GM15510 (cell line): ENCODE data around the gene CERS6.

Experiments used
- POLR2A ChIP-seq: IDR thresholded peaks from 3 replicates; pipeline ENCODE4 v1.6.1; 2011; ENCODE audit warnings: borderline replicate concordance; ENCODE audit not compliant: insufficient read length; ENCODE audit errors: extremely low read depth

CERS6 gene

DNA sequence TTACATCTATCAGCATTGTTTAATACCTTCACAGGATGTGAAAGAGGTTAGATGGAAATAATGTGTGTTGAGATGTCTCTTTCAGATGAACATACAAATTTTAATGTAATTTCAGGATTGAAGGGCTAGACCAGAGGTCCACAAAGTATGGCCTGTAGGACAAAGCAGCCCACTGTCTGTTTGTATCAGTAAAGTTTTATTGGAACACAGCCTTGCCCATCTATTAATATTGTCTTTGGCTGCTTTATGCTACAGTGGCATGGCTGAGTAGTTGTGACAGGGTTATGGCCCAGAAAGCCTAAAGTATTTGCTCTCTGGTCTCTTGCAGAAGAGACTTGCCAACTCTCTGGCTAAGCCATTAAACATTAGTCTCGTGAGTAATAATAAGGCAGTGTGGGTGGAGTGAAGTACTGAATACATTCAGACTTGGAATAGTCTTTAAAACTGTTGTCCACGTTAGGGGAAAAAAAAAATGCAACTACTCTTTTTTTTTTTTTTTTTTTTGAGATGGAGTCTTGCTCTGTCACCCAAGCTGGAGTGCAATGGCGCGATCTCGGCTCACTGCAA lies 271.9 kb downstream of the CERS6 start:
- no peak for TF ChIP-seq POLR2A

GRCh38 chr2:168729455-168729854 lies 273.4 kb downstream of the CERS6 start:
- TF ChIP-seq POLR2A = no peak

DNA sequence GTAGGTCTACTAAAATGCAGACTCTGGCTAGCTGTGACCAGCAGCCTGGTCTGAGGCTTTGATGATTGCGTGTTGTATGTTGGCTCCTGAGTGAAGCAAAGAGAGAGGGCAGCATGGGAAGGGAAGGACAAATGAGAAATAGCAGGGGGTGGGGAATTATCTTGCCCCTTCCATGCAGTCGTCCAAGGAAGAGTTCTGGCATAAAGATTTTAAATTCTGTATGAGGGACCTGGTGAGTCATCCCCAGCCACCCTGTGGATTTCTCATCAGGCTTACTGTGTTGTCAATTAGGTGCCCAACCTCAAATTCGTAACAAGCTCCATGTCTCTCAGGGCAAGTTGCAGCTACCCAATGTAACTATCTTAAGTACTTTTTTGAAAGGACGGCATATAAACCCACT lies 274.3 kb downstream of the CERS6 start:
- TF ChIP-seq POLR2A = no peak

- no peak for TF ChIP-seq POLR2A
Measured at GRCh38 chr2:168731002-168731401, 274.9 kb downstream of the CERS6 start.

DNA sequence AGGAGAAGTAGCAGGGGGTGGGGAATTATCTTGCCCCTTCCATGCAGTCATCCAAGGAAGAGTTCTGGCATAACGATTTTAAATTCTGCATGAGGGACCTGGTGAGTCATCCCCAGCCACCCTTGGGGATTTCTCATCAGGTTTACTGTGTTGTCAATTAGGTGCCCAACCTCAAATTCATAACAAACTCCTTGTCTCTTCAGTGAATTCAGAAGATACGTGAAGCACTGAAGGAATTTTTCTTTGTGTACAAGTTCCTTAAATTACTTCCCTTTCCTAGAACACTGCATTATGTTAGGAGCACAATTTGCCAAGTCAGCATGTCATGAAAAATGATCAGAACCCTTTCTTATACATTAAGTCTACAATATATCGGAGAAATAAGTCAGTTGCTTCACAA lies 275.5 kb downstream of the CERS6 start:
- no peak for TF ChIP-seq POLR2A

DNA sequence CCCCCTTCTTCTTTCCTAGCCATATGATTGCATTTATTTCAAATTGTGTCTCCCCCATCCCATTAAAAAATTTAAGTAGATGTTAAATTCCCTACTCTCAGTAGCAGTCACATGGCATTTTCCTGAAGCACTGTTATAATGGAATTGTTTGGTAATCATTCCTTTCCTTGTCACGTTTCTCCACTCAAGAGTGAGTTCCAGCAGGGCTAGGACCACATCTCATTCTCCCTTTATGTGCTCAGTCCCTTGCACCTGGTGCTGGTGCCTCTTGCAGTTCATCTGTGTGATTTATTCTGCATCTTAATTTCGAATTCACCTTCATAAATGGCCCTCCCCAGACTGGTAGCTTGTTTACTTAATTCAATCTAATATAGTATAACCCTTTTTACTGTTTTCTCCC lies 276.0 kb downstream of the CERS6 start:
- no peak for TF ChIP-seq POLR2A

DNA sequence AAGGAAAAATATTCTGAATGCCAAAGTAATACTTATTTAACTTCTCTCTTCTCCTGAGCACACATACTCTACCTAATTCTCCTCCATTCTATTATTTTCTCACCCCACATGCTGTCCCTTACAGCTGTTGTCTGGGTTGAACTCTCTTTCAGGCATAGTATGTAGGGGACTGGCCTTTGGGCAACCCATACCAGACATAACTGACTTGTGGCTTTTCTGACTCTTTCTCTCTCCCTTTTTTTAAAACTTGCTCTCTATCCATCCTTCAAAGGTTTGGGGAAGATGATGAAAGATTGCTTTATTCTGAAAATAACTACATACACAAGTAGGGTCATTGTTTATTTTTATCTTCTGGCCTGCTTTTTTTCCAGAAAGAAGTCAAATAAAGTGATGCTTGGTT lies 276.4 kb downstream of the CERS6 start:
- TF ChIP-seq POLR2A = no peak

DNA sequence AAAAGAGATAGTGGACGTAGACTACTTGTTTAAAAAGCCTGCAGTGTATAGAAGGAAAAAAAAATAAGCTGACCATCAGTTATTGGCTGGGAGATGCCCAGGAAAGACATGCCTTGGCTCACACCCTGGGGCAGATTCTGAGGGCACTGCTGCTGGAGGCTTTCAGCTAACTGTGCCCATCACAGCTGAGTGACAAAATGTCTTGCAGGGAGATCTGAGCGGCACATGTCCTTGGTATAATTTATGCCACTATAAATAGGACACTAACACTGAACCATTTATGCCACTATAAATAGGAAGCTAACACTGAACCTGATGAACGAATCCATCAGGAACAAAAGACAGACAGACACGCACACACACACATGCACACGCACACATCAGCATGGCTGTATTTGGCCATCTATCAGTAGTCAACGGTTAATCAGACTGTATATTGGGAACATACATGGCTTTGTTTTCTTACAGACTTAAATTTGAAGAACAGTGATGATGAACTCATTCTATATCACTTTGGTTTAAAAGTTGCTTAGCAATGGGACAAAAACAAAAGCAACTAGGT lies 278.2 kb downstream of the CERS6 start:
- no peak for TF ChIP-seq POLR2A

DNA sequence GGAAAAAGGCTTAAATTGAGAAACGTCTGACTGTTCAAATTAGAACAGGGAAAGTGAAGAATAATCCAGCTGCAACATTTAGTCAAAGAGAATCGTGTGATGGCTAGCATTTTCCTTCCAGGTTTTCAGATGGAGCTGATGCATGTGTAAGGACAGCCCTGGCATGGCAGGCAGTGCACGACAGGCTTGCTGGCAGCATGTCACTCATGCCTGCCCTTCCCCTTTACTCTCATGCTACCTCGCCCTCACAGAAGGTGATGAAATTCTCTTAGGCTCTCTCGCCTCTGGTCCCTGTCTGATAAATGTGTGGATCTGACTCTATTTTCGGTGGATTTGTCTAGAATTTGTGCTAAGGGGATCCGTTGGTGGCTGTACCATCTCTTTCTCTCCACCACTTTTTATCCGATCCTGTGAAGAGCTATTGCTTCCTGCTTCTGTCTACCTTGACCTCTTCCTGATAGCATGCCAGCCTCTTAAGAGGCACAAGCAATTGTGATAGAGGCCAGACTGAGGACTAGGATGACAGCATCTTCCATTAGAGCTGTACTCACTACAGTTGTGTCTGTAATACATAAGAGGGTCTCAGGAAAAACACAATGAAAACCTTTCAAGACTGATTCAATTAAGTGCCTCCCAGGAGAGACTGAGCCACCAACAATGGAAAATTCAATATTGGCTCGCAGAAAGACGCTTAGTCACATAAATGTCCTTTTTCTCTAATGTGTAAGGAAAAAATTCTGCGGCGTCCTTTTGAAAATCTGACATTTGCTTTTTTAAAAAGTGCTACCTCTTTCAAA lies 280.8 kb downstream of the CERS6 start:
- no peak for TF ChIP-seq POLR2A

GRCh38 chr2:168738062-168738461 lies 282.0 kb downstream of the CERS6 start:
- no peak for TF ChIP-seq POLR2A

GRCh38 chr2:168740360-168740759 lies 284.3 kb downstream of the CERS6 start:
- TF ChIP-seq POLR2A = no peak

DNA sequence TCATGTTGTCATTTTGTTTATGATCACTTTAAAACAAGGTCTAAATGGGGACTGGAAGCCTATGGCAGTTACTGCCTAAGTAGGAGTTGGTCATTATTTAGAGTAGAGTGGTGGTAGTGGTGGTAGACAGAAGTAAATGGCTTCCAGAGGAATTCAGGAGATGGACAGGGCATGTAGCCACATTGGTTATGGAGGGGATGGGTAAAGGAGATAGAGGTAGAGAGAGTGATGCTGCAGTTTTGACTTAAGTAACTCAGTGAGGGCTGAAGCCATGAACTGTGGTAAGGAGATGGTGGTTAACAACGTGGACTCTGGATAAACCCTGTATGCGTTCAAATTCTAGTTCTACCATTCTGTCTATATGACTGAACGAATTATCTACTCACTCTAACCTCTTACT lies 284.7 kb downstream of the CERS6 start:
- TF ChIP-seq POLR2A = no peak

GRCh38 chr2:168742258-168742932 lies 286.3 kb downstream of the CERS6 start:
- TF ChIP-seq POLR2A = no peak

- no peak for TF ChIP-seq POLR2A
Measured at GRCh38 chr2:168744844-168745243, 288.8 kb downstream of the CERS6 start.

GRCh38 chr2:168748461-168748860 lies 292.4 kb downstream of the CERS6 start:
- TF ChIP-seq POLR2A = no peak
